GM21381 (cell line): Measurements from ENCODE around the gene DDIT4L.
"Not testable (repeated sequence)": the region's sequence is repeated elsewhere in the genome, so short reads cannot be mapped to it uniquely, and the experiment has no call there.

ENCODE experiments used
- ATAC-seq: cut with Tn5 transposase; IDR thresholded peaks from one replicate; pipeline ENCODE4 v1.9.1; 2021; ENCODE audit warnings: mild to moderate bottlenecking, moderate library complexity; ENCODE audit not compliant: unreplicated experiment

The DDIT4L gene, protein sequence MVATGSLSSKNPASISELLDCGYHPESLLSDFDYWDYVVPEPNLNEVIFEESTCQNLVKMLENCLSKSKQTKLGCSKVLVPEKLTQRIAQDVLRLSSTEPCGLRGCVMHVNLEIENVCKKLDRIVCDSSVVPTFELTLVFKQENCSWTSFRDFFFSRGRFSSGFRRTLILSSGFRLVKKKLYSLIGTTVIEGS

GRCh38 chr4:100189820-100190642 is at the start of gene DDIT4L:
DDIT4L (minus strand) TSS chr4:100190468; CDS start chr4:100189983, 485 bp downstream.
- no peak for ATAC-seq

- ATAC-seq: no peak
Measured at GRCh38 chr4:100240008-100240407, 49.7 kb upstream of the DDIT4L start.

GRCh38 chr4:100224721-100225120 is 34.5 kb upstream of the DDIT4L start:
- ATAC-seq: no peak

DNA sequence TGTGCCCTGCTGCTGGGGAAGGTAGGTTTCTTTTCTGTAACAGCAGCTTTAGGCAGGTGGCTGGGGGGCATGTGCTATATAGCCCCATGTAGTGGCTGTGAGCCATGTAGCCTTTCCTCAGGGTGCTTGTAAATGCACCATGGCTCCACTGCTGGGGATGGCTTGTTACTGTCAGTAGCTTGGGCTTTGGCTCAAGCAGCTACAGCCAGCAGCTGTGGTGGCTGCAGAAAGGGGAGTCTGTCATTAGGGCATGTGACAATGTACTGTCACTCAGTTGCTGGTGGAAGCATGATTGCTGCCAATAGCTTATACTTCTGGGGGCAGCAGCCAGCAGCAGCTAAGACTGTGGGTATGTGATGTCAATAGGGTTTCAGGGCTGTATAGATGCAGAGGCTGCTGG is 33.9 kb upstream of the DDIT4L start:
- no peak for ATAC-seq

DNA sequence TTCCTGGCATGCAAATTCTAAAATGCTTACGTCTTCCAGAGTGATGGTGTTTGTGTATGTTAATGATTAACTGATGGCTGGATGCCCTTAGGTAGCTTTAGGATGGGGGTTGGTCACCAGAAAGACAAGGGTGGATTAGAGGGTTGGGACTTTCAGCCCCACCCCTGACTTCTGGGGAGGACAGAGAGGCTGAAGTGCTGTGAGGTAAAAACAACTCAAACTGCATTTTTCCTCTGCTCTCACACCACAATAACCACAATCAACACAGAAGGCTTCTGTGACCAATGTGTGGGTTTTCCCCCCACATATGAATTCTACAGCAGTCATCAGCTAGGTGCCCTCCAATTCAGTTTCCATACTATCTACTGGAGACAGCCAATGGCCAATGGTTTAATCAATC is 18.7 kb upstream of the DDIT4L start:
- ATAC-seq: peak; percentile 87

DNA sequence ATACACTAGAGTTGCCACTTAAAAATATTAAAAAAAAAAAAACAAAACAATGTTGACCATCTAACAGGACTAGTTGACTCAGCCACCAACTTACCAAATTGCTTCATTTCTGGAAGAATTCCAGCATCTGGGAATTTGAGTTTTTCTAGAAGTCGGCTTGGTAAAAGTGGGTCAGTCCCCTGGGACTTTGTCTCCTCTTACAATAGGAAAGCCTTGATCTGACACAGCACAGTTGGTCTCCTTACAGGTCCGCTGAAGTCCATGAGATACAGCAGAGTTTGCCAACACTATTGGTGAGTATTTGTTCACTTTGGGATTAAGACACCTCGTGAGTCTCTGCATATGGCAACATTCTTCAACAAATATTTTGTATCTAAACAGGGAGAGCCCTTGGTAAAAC is 18.2 kb upstream of the DDIT4L start:
- peak; percentile 5 for ATAC-seq

GRCh38 chr4:100206850-100207249 is 16.6 kb upstream of the DDIT4L start:
- ATAC-seq: no peak

- no peak for ATAC-seq
Measured at GRCh38 chr4:100198061-100198460, 7.8 kb upstream of the DDIT4L start.

GRCh38 chr4:100196388-100197071 is 6.3 kb upstream of the DDIT4L start:
- not testable (repeated sequence) for ATAC-seq

DNA sequence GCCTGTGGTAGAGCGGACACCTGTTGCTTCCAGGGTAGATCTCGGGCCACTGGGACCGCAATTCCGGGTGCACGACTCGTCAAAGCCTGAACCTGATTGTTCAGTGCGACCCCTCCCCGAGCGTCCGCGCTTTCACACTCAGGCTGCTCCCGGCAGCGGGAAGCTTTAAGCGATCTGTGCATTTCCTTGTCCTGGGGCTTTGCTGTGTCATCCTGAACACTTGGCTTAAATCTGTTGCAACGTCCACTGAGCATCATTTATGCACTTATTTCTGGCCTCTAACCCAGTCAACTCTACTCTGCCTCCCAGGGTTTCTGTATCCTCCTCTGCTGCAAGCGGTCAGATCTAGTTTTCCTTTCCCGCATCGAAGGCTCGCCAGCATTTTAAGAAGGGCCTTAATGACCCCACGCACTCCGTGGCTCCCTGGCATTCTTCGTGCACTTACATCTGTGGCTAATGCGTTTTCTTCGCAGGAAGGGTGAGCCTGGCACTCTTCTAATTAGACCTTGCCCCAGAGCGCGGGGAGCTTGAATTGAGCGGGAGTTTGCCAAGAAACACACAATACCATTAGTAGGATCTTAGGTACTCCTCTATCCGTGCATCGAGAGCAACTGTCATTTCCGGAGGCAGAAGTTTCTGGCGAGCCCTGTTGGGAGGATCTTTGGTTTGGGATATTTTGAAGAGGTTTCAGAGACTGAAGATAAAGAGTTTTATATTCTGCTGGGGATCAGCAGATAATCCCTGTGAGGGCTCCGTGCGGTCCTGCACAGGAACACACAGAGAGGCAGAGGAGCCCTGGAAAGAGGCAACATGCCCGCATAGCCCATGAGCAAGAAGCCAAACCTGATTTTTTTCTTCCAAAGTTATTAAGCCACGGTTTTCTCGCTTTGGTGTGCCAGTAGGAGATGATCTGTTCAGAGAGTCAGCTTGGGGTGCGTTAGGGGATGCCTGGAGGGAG is 654 bp upstream of the DDIT4L start:
- no peak for ATAC-seq

DNA sequence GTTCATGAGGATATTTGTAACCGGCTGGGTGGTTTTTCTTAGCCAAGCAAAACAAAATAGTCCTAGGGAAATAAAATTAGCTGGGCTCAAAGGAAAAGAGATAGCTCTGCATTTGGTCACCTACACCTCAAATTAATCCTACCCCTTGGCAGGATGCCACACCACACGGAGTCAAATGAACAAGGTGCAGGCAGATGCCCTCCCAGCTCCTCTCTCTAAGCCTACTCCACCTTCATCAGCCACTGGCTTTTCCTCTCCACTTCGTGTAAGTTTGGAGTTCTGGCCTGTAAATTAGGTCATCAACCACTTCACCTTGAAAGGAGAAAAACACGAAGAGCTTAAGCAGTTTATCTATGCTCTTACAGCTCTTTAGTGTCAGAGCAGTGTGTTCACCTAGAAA is 1.4 kb downstream of the DDIT4L start:
- ATAC-seq: no peak

DNA sequence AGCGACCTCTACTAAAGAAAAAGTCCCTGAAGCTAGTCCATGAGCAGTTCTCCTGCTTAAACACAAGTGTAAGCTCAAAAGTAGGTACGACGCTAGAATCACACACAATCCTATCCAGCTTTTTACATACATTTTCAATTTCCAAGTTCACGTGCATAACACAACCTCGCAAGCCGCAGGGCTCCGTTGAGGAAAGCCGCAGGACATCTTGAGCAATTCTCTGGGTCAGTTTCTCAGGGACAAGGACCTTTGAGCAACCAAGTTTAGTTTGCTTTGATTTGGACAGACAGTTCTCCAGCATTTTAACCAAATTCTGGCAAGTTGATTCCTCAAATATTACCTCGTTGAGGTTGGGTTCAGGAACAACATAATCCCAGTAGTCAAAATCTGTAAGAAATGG is 2.5 kb downstream of the DDIT4L start:
- no peak for ATAC-seq

DNA sequence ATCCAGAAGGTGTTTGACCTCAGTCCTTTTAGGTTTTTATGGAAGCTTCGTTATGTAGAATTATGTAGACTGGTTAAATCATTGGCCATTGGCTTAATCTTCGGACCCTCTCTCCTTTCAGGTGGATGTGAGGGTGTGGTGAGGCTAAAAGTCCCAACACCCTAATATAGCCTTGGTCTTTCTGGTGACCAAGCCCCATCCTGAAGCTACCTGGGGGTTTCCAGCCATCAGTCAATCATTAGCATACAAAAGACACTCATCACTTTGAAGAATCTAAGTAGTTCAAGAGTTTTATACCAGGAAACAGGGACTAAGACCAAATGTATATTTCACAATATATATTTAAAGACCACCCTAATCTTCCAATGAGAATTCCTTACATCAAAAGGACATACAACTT is 5.5 kb downstream of the DDIT4L start:
- no peak for ATAC-seq

GRCh38 chr4:100177855-100178254 is 12.4 kb downstream of the DDIT4L start:
- ATAC-seq: no peak

- ATAC-seq: no peak
Measured at GRCh38 chr4:100177126-100177525, 13.1 kb downstream of the DDIT4L start.

DNA sequence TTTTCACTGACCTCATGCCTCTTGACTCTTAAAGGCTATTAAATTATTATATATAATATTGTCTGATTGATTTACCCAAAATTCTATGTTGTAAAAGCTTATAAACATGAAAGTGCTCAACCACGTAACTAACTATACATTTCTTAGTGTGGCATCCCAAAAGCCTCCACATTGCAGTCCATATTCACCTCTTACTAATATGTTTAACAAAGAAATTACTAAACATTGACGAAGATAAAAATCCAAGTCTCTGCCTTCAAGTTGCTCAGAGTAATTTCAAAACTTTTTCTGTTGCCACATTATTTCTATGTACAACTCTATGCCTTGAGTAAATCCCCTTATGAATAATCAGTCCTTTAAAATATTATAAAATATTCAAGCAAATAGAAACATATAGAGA is 14.4 kb downstream of the DDIT4L start:
- ATAC-seq: no peak

DNA sequence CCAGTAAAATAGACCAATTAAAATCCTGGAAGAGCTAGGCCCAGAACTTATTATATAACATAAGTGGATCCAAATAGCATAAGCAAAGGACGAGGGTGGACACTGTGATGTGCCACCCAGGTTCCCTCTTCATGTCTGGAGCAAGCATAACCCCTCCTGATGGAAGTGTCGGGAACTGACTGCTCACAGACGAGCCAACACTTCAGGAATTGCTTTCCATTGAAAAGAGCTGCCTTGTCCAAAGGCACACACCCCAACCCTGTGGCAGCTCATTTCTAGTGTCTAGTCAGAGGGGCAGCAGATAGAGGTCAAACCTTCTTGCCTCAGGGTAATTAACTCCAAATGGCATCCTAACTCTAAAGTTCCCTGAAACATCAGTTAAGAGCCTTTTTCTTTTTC is 15.3 kb downstream of the DDIT4L start:
- no peak for ATAC-seq

DNA sequence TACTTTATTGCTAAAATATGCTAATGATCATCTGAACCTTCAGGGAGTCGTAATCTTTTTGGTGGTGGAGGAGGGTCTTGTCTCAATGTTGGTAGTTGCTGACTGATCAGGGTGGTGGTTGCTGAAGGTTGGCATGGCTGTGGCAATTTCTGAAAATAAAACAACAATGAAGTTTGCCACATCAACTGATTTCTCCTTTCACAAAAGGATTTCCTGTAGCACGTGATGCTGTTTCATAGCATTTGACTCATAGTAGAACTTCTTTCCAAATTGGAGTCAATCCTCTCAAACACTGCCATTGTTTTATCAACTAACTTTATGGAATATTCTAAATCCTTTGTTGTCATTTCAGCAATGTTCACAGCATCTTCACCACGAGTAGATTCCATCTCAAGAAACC is 19.3 kb downstream of the DDIT4L start:
- no peak for ATAC-seq

- ATAC-seq: no peak
Measured at GRCh38 chr4:100169491-100170485, 20.5 kb downstream of the DDIT4L start.

DNA sequence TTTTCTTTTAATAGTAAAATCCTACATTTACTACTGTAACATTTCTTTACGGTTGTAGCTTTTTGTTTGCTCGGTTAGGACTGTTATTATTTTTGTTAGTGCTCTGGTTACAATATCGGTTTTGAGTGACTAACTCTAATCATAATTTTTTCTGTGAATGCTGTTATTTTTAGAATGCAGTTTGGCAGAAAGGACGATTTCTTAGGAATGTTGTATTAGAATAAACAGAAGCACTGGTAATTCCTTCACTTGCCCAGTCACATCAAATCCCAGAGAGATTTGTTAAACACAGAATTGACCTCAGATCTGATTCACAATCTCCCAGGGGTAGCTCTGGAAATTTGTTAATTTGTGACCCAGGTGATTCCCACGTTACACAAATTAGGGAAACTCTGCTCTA is 21.7 kb downstream of the DDIT4L start:
- no peak for ATAC-seq
